GM12865 (cell line): ENCODE measurements around the gene GADD45B.

Experiments used
- DNase-seq: peaks from one replicate; pipeline ENCODE4 v3.0.0; 2010; ENCODE audit warnings: low read depth
- H3K4me3 ChIP-seq: 2 replicates; pipeline ENCODE4 v1.5.1; 2011; ENCODE audit warnings: mild to moderate bottlenecking, low read depth, low read length, control low read depth
- CTCF ChIP-seq: IDR thresholded peaks from 2 replicates; pipeline ENCODE4 v1.5.1; 2011; ENCODE audit warnings: low read length, control low read depth, low read depth, inconsistent platforms; ENCODE audit not compliant: insufficient read depth; ENCODE audit errors: missing control alignments

The GADD45B gene

GRCh38 chr19:2483084-2483483, 7.2 kb downstream of the GADD45B start:
- no peak for DNase-seq
- no peak for TF ChIP-seq CTCF
- H3K4me3 ChIP-seq = no peak overlapping the region

GRCh38 chr19:2483484-2484151, 7.7 kb downstream of the GADD45B start:
- TF ChIP-seq CTCF = no peak
- H3K4me3 ChIP-seq = no peak overlapping the region
- DNase-seq = no peak

GRCh38 chr19:2484178-2484937, 8.4 kb downstream of the GADD45B start:
- TF ChIP-seq CTCF = no peak
- H3K4me3 ChIP-seq = no peak overlapping the region
- DNase-seq = no peak

GRCh38 chr19:2485428-2485827, 9.5 kb downstream of the GADD45B start:
- no peak overlapping the region for H3K4me3 ChIP-seq
- no peak for TF ChIP-seq CTCF
- no peak for DNase-seq

GRCh38 chr19:2487090-2487489, 11.2 kb downstream of the GADD45B start:
- H3K4me3 ChIP-seq = no peak overlapping the region
- TF ChIP-seq CTCF = no peak
- DNase-seq = no peak

GRCh38 chr19:2487842-2488241, 11.9 kb downstream of the GADD45B start:
- H3K4me3 ChIP-seq = no peak overlapping the region
- no peak for DNase-seq

More at GRCh38 chr19:2487842-2488241, 11.9 kb downstream of the GADD45B start:
- no peak for TF ChIP-seq CTCF
